Activated T-helper 9 cell treated with anti-CD3 and anti-CD28 coated beads, Interleukin-2, amount 50 U/mL, for 16 hours (primary cell): Measurements from ENCODE around the gene PNCK.
"Not testable (repeated sequence)": the region's sequence is repeated elsewhere in the genome, so short reads cannot be mapped to it uniquely, and the experiment has no call there.

Experiments
- DNase-seq: peaks from one replicate; pipeline ENCODE4 v3.0.0-alpha.2; 2020; ENCODE audit warnings: low read depth

Gene PNCK

DNA sequence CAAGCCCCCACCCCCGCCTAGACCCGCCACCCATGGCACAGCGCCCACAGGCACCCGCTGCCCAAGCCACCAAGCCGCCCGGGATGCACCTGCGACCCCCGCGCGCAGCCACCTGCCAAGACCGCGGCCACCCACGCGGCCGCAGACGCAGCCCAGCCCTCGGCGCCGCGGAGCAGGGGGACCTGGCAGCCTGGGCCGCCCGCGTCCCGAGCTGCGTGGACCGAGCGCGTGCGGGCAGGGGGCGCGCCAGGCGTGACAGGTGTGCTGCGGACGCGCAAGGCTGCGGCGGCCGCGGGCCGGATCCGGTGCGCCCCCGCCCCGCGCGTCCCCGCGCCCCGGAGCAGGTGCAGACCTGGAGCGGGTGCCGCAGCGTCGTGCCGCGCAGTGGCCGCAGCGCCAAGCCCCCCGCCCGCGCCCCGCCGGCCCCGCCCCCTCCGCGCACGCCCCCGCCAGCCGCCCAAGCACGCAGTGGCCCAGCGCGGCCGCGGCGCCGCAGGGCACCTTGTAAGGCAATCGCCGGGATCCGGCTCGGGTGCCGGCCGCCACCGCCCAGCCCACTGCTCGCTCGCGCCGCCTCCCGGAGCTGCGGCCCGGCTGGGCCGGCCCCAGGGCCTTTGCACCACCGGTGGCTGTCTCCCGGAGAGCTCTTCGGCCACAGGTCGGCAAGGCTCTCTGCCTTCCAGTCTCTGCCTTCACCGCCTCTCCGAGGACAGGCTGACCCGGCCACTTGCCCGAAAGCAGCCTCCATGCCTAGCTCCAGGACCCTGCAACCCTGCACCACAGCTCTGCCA lies at the start of gene PNCK:
Gene PNCK, minus strand, starts transcription at position 386 of the 791 bp plus-strand sequence. CDS start 737 bp downstream, outside the sequence.
- no peak for DNase-seq

DNA sequence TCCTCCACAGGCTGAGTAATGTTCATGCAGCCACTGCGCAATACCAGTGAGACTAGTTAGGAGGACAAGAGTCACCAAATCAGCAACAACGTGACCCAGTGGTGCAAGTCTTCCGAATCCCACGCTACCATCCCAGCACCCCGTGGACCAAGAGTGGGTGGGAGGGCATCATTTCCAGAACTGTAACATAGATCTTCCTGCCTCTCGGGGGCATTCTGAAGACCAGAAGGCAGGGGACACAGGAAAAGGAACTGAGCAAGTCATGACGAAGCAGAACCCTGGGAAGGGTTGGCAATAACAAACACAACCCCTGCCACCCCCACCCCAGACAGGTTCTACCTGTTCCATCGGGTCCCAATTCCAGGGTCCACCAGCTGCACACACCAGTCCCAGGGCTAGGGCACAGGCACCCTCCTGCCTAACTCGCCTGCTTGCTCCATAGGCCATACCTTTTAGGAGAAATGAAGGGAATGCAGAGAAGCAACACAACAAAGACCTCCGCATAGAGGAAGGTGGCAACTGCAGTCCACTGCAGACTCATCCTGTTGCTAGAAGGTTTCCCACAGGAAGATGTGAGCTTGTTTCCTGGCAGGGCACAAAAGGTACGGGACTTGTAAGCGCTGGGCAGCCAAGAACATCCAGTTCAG lies 49.2 kb upstream of the PNCK start:
- no peak for DNase-seq

GRCh38 chrX:153719701-153720100 lies 46.1 kb upstream of the PNCK start:
- DNase-seq = no peak

- DNase-seq = no peak
These were observed 45.6 kb upstream of the PNCK start for GRCh38 chrX:153719238-153719637.

DNA sequence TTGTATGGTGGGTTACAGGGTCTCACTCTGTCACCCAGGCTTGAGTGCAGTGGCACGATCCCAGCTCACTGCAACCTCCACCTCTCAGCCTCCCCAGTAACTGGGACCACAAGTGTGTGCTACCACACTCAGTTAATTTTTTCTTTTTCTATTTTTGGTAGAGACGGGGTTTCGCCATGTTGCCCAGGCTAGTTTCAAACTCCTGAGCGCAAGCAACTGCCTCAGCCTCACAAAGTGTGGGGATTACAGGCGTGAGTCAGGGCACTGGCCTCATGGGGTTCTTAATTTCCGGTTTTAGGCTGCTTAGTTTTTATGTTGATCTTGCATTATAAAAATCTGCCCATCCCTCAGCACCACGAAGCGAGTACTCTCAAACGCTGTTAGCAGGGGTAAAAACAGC lies 43.8 kb upstream of the PNCK start:
- DNase-seq = no peak

GRCh38 chrX:153714256-153714655 lies 40.6 kb upstream of the PNCK start:
- DNase-seq = no peak

DNA sequence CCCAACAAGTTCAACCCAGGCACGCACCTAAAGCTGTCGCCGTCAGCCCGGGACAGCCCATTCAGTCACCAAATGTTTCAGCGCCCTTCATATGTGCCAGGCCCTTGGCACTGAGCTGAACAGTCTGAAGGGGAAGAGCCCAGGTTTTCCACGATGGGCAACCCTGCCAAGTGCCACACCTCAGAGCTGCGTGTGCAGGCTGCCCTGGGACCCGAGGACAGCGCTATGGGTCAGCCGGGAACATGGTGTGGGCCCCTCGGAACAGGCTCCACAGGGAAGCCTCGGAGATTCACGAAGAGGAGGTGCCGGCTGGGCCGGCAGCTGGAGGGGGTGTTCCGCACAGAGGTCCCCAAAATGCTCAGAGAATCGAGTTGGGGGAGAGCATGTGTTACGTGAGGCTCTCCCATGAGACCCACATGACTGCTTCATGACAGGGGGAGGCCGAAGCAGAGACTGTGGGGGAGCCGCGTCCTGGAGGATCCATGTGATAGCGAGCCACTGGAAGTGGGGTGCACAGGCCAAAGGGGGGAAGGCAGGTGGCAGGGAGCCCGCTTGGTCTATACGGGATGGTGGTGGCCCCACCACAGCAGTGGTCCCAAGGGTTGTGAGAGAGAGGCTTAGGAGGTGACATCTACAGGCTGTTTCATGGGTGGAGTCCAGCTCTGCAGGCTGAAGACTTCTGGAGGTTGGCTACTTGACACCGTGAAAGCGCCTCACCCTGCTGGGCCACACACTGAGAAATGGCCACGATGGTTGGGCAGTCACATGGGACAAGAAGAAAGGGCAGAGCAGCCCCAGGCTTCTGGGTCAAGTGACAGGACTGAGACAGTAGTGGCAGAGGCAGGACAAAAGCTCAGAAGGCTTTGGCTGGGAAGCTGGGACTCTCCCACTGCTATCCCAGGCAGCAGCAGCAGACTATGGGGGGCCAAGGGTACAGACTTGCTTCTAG lies 36.4 kb upstream of the PNCK start:
- DNase-seq = no peak

GRCh38 chrX:153708415-153708814 lies 34.8 kb upstream of the PNCK start:
- DNase-seq = no peak

DNA sequence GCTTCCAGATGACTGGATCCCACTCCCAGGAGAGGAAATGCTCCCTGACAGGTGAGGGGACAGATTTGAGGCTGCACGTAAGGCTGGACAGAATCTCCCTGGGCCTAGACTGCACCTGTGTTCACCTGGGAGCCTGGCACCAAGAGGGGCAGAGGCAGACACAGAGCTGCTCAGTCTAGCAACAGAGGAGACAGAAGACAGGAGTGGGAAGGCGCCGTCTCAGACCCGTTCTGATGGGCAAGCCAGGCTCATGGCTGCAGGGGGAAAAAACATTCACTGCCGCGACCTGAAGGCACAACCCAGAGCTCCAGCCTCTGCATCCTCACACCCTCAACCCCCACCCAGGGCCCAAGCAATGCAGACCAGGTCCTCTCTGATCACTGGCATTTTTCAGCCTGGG lies 33.8 kb upstream of the PNCK start:
- DNase-seq = no peak

- no peak for DNase-seq
These were observed 33.2 kb upstream of the PNCK start for GRCh38 chrX:153706799-153707198.

DNA sequence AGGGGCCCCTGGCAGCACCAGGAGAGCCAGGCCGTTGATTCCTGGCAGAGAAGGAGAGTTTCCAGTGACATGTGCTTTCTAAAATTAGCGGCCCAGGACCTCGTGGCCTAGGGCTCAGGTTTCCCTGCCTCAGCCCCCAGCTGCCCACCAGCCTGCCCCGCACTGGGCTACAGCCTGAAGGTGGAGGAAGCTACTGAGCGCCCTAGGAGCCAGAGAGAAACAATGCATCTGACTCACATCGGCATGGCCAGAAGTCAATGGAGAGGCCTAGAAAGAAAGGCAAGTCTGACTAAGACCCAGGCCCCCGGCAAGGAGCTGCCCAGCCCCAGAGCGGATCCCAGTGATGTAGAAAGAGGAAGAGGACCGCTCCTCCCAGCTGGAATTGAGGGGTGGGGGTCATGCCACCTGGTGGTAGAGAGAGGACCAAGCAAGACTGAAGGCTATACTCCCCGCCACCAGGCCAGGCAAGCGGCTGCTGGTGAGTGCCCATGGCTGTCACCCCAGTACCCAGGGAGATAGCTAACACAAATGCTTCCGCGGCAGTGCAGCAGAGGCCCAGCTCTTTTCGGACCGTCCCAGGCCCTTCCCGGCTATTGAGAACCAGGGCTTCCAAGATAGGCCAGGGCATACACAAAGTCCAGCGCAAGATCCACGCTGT lies 31.9 kb upstream of the PNCK start:
- not testable (repeated sequence) for DNase-seq

DNA sequence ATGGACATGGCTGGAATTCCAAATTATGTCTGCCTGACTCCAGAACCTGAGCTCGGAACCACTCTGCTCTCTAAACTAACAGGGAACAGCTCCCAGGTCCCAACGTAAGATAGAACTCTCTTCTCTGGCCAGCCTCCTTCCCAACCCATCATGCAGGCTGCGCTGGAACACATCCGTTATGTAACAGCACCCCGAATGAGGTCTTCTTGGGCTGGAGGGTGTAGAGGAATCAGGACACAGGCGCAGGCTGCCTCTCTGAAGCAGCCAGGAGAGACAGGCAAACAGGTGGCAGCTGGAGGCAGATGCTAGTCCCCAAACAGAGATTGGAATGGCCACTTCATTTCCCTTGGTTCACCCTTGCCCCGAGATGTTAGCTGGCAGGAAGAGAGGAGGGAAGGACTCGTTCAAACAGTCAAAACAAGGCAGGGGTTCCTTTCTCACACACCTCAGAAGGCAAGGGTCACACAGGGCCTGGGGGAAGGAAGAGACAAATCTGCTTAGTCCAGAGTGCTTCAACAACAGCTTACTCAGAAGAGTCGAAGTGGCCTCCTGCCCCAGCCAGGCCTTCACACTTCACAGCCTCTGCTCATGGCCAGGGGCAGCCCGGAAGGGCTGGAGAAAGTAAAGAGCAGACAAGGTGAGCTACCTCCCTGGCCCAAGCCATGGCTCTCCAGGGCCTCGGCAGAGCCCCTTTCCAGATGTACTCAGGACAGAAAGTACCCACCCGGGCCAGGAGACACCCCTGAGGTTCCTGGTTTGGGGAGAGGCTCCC lies 31.2 kb upstream of the PNCK start:
- not testable (repeated sequence) for DNase-seq

DNA sequence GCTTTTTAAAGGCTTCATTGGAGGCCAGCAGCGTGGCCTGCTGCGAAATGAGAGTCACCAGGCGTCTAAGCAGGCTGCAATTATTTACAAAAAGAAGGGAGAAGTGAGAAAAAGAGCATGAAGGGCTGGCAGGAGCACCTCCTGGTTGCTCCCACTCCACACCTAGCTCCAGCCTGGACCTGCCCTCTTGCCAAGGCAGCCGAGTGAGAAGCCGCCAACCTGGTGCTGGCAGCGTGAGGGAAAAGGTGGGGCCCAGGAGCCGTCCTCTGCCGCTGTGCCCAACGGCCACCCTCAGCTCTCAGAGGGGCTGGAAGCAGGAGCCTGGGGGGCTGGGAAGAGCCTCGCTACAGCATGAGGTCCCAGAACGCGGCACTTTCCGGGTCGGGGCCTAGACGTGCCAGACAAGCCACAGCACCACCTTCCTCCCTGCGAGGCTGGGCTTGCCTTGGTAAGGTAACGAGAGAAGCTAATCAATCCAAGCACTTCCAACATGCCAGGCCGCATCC lies 30.5 kb upstream of the PNCK start:
- no peak for DNase-seq

- DNase-seq = no peak
These were observed 29.4 kb upstream of the PNCK start for GRCh38 chrX:153703036-153703370.

DNA sequence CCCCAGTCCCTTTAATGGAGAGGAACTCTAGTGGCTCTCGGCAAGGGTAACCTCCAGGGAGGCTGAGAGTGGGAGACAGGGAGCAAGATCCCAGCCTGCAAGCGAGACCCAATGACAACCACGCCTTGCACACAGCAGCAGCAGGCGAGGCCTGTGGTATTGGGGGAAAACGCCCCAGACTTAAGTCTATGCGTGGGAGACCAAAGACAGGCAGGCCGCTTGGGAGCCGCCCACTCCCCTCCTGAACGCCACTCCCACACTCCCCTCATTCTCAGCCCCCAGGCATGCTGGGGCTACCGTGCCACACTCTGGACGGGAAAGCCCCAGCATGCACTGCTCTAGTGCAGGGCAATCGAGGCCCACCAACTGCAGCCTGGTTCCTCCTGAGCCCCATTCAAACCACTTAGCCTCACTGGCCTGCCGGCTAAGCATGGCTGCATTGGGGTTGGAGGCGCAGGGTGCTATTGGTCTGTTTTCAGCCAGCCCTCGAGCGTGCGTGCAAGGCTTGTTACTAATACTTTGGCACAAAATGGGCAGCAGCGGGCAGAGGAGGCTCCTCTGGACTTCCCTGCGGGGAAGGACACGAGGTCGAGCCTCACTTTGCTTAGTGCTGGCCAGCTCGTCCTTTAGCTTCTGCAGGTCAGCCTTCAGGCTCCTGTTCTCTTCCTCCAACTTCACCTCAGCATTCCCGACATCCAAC lies 28.9 kb upstream of the PNCK start:
- DNase-seq = no peak

- DNase-seq = no peak
These were observed 28.1 kb upstream of the PNCK start for GRCh38 chrX:153701706-153702105.

- DNase-seq = no peak
These were observed 27.4 kb upstream of the PNCK start for GRCh38 chrX:153700967-153701366.

DNA sequence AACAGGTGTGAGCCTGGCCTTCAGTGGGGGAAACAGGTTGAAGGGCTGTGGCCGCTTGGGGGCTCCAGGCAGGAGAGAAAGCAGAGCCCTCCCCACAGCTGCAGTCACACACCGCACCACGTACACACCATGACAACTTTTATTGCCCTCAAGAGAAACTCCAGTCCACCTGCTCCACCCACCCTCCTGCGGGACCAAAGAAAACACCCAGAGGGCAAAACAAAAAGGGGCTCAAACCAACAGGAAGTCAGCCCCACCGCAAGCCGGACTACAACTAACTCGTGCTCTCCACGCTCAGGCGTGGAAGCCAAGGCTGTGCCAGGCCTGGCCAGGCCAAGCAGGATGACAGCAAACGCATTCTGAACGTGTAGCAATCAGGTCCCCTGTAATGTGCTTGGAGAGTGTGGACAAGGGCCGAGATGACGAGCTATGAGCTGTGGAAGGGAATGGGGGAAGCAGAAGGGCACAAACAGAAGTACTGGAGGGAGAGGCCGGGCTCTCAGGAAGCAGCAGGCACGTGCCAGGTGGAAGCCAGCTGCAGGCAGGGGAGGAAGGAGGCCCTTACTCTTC lies 26.8 kb upstream of the PNCK start:
- no peak for DNase-seq

DNA sequence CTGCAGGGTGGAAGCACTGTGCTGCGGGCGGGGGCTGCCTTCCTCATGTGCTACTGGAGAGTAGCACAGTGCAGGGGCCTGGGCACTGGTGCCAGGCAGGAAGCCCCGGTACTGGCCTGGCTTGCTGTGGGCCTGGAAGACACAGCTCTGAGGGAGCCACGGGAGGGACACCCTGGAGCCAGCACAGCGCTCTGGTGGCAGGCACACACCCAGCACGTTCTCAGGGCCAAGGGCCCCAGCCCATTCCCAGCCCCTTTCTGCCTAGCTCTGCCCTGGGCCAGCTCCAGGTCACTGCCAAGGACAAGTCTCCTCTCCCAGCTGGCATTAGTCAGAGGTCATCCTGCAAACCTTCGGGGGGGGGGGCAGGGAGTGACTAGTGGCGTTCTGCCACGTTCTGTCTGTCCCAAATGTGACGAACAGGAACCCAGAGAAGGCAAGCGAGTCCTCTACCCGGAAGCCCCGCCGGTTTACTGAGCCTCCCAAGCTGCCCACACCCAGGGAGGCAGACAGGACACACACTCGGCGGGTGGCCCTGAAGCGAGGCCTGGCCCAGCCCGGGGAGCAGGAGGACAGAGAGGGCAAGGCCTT lies 26.3 kb upstream of the PNCK start:
- DNase-seq = not testable (repeated sequence)
